ENCODE data around the gene UTP15. TPM values are rescaled to one million over a fixed set of nuclear protein-coding genes. Genes with fewer than 3 reads are reported as not detected.
A peak's percentile ranks its signal among the peaks of the same experiment; 100 is the strongest.

UTP15 gene
- polyA plus RNA-seq, 2 donors: 3.4 to 5.9 TPM

- no peaks in the 10 kb centered on the region for H3K27me3 ChIP-seq (ENCODE audit: control insufficient read depth in 1 of 2, insufficient read depth in 2 of 2, low read length in 2 of 2)
- H3K27ac ChIP-seq (ENCODE audit: low read depth in 2 of 2, low read length in 1 of 2): no peak overlapping the region
- H3K36me3 ChIP-seq (ENCODE audit: control insufficient read depth in 2 of 2, insufficient read depth in 2 of 2, low read length in 1 of 2): no peaks in the 10 kb centered on the region
- peaks cover 0 to 2% of the 10 kb centered on the region in 2 donors for H3K4me1 ChIP-seq (ENCODE audit: control insufficient read depth in 2 of 2, insufficient read depth in 2 of 2, low read length in 1 of 2)
- 61 to 62% methylated on average over 14 of the region's 14 CpGs for WGBS, 2 donors
- H3K9me3 ChIP-seq (ENCODE audit: control insufficient read depth in 2 of 2, insufficient read depth in 1 of 2, low read depth in 1 of 2, low read length in 1 of 2): no peaks in the 10 kb centered on the region
- peak overlapping the region; percentile 60 to 62 for H3K4me3 ChIP-seq (ENCODE audit: low read depth in 1 of 2, low read length in 2 of 2)
Observed at GRCh38 chr5:73626814-73627313, 61.3 kb downstream of the UTP15 start.

DNA sequence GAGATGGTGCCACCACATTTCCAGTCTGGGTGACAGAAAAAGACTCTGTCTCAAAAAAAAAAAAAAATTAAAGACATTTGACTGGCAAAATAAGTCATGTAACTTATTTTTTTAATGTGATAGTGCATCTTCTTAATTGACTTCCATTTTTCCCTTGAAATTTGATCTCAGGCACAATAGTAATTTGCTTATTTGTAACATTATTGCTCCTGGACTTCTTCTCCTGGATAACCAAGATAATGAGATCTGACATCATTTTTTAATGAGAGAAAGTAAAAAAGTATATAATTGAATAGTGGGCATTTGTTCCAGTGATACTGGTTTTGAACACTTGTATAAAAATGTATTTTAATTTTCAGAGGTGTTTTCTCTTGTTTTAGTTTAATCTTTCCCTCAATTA lies 63.9 kb downstream of the UTP15 start:
- no peaks in the 10 kb centered on the region for H3K27me3 ChIP-seq (ENCODE audit: control insufficient read depth in 1 of 2, insufficient read depth in 2 of 2, low read length in 2 of 2)
- H3K4me1 ChIP-seq (ENCODE audit: control insufficient read depth in 2 of 2, insufficient read depth in 2 of 2, low read length in 1 of 2): peaks cover 0 to 2% of the 10 kb centered on the region in 2 donors
- no peak overlapping the region for H3K27ac ChIP-seq (ENCODE audit: low read depth in 2 of 2, low read length in 1 of 2)
- H3K36me3 ChIP-seq (ENCODE audit: control insufficient read depth in 2 of 2, insufficient read depth in 2 of 2, low read length in 1 of 2): no peaks in the 10 kb centered on the region
- no peaks in the 10 kb centered on the region for H3K9me3 ChIP-seq (ENCODE audit: control insufficient read depth in 2 of 2, insufficient read depth in 1 of 2, low read depth in 1 of 2, low read length in 1 of 2)
- H3K4me3 ChIP-seq (ENCODE audit: low read depth in 1 of 2, low read length in 2 of 2): no peak overlapping the region

GRCh38 chr5:73630765-73631164 lies 65.2 kb downstream of the UTP15 start:
- Histone ChIP-seq H3K9me3 (ENCODE audit: control insufficient read depth in 2 of 2, insufficient read depth in 1 of 2, low read depth in 1 of 2, low read length in 1 of 2) (no peaks in the 10 kb centered on the region), H3K36me3 (ENCODE audit: control insufficient read depth in 2 of 2, insufficient read depth in 2 of 2, low read length in 1 of 2) (no peaks in the 10 kb centered on the region), H3K4me3 (ENCODE audit: low read depth in 1 of 2, low read length in 2 of 2) (no peak overlapping the region), H3K27me3 (ENCODE audit: control insufficient read depth in 1 of 2, insufficient read depth in 2 of 2, low read length in 2 of 2) (no peaks in the 10 kb centered on the region), H3K27ac (ENCODE audit: low read depth in 2 of 2, low read length in 1 of 2) (no peak overlapping the region), H3K4me1 (ENCODE audit: control insufficient read depth in 2 of 2, insufficient read depth in 2 of 2, low read length in 1 of 2) (no peaks in the 10 kb centered on the region)

DNA sequence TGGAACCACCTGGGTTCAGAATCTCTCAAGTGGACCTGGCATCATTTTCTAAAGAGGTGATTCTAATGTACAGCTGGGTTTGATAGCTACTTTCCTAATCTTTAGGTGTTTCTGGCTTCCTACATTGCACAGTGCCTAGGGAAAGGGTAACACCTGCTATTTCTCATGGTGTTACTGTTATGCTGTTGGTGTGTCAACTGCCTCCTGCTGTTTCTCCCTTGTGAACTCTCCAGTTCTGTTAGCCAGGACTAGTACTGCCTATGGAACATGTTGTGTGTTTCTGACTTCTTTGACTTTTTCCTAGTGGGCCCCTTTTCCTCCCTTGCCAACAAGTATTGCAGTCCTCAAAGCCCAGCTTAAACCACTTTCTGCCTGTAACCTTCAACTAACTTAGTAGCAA lies 66.0 kb downstream of the UTP15 start:
- Histone ChIP-seq H3K27me3 (ENCODE audit: control insufficient read depth in 1 of 2, insufficient read depth in 2 of 2, low read length in 2 of 2) (no peaks in the 10 kb centered on the region), H3K4me3 (ENCODE audit: low read depth in 1 of 2, low read length in 2 of 2) (no peak overlapping the region), H3K27ac (ENCODE audit: low read depth in 2 of 2, low read length in 1 of 2) (no peak overlapping the region)

More for the DNA sequence above, 66.0 kb downstream of the UTP15 start:
- H3K9me3 ChIP-seq (ENCODE audit: control insufficient read depth in 2 of 2, insufficient read depth in 1 of 2, low read depth in 1 of 2, low read length in 1 of 2): no peaks in the 10 kb centered on the region
- no peaks in the 10 kb centered on the region for H3K4me1 ChIP-seq (ENCODE audit: control insufficient read depth in 2 of 2, insufficient read depth in 2 of 2, low read length in 1 of 2)
- no peaks in the 10 kb centered on the region for H3K36me3 ChIP-seq (ENCODE audit: control insufficient read depth in 2 of 2, insufficient read depth in 2 of 2, low read length in 1 of 2)

Other genes starting within 250 kb of the UTP15 start
- 1 to 10 TPM in 1 of 2 donors, under 1 TPM in 1; 0.31 to 1.3 TPM for gene FOXD1, start 117.0 kb upstream of the UTP15 start, polyA plus RNA-seq
- gene BTF3, start 67.3 kb upstream of the UTP15 start, polyA plus RNA-seq: 100 to 1,000 TPM; 542 to 770 TPM
- 10 to 100 TPM in 1 of 2 donors, 1 to 10 TPM in 1; 9.8 to 13.9 TPM for gene ANKRA2, start 104 bp upstream of the UTP15 start, polyA plus RNA-seq
- 1 to 10 TPM; 5.9 to 6.5 TPM for gene ARHGEF28, start 60.5 kb downstream of the UTP15 start, polyA plus RNA-seq